Nephron progenitor cell (in vitro differentiated cells): ENCODE results near the gene ARHGAP33.
"Not testable (repeated sequence)": the region's sequence is repeated elsewhere in the genome, so short reads cannot be mapped to it uniquely, and the experiment has no call there.

Experiments used
- DNase-seq: peaks from one replicate; pipeline ENCODE4 v3.0.0; 2021
- H3K27ac Mint-ChIP-seq: 2 replicates; pipeline ENCODE4 v1.8.0; 2021; ENCODE audit warnings: mild to moderate bottlenecking, moderate library complexity, mixed read lengths
- H3K27me3 Mint-ChIP-seq: 2 replicates; pipeline ENCODE4 v1.8.0; 2021; ENCODE audit warnings: mild to moderate bottlenecking, low read depth, mixed read lengths; ENCODE audit not compliant: poor library complexity
- H3K36me3 Mint-ChIP-seq: 2 replicates; pipeline ENCODE4 v1.8.0; 2021; ENCODE audit warnings: low read depth, mixed read lengths
- H3K4me1 Mint-ChIP-seq: 2 replicates; pipeline ENCODE4 v1.8.0; 2021; ENCODE audit warnings: mixed read lengths
- H3K4me3 Mint-ChIP-seq: 2 replicates; pipeline ENCODE4 v1.8.0; 2021; ENCODE audit warnings: mild to moderate bottlenecking, moderate library complexity, mixed read lengths
- H3K9me3 Mint-ChIP-seq: 2 replicates; pipeline ENCODE4 v1.8.0; 2021; ENCODE audit warnings: mild to moderate bottlenecking, moderate library complexity, mixed read lengths
- CTCF ChIP-seq: fragments of 200-600 bp; sonication (generic); IDR thresholded peaks from 2 replicates; pipeline ENCODE4 v1.5.0; 2021; ENCODE audit warnings: antibody characterized with exemption

ARHGAP33 gene

GRCh38 chr19:35828692-35829301 is 53.4 kb downstream of the ARHGAP33 start:
- Mint-ChIP-seq H3K27me3 (peaks cover 65% of the 10 kb centered on the region), H3K27ac (no peak overlapping the region)
- peak; percentile 94 for DNase-seq

DNA sequence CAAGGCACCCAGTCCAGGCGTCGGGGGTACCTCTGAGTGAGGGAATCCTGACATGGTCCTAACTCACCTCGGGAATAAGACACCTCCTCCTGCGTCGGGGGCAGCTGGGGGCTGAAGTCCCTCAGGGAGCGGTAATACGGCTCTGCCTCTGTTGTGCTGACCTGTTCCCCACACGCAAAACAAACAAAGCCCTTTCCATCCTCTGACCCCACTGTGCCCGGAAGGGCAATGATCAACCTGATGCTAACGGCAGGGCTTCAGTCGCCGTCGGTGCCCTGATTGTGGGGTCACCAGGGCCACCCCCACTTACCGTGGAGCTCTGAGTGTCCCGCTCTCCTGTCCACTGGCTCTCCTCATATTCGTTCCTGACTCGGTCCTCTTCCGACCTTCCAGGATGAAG is 55.6 kb downstream of the ARHGAP33 start:
- Mint-ChIP-seq H3K9me3 (peaks cover 3% of the 10 kb centered on the region), H3K4me1 (no peaks in the 10 kb centered on the region), H3K36me3 (no peaks in the 10 kb centered on the region), H3K27ac (no peak overlapping the region), H3K4me3 (no peak overlapping the region), H3K27me3 (peaks cover 68% of the 10 kb centered on the region)
- DNase-seq: no peak
- no peak for TF ChIP-seq CTCF

More at GRCh38 chr19:35828692-35829301, 53.4 kb downstream of the ARHGAP33 start:
- TF ChIP-seq CTCF: no peak
- Mint-ChIP-seq H3K4me3 (no peak overlapping the region), H3K4me1 (no peaks in the 10 kb centered on the region), H3K9me3 (peaks cover 3% of the 10 kb centered on the region), H3K36me3 (no peaks in the 10 kb centered on the region)

DNA sequence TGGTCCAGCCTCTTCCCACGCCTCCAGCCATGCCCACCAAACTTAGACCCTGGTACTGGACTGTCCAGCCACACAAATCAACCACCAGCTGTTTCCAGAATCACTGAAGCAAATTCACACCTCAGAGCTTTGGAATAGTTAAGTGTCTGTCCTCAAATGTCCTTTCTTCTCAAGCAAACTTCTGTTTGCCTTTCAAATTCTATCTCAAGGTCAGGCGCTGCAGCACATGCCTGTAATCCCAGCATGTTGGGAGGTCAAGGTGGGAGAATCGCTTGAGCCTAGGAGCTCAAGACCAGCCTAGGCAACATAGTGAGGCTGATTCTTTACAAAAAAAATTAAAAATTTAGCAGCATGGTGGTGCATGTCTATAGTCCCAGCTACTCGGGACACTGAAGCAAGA is 56.7 kb downstream of the ARHGAP33 start:
- Mint-ChIP-seq H3K27ac (no peak overlapping the region), H3K4me1 (no peaks in the 10 kb centered on the region), H3K27me3 (peaks cover 71% of the 10 kb centered on the region), H3K36me3 (no peaks in the 10 kb centered on the region), H3K9me3 (peaks cover 3% of the 10 kb centered on the region), H3K4me3 (no peak overlapping the region)
- DNase-seq: no peak
- TF ChIP-seq CTCF: no peak

GRCh38 chr19:35833972-35834371 is 58.6 kb downstream of the ARHGAP33 start:
- Mint-ChIP-seq H3K27ac (no peak overlapping the region), H3K36me3 (no peaks in the 10 kb centered on the region), H3K9me3 (peaks cover 6% of the 10 kb centered on the region), H3K4me1 (no peaks in the 10 kb centered on the region), H3K27me3 (peaks cover 69% of the 10 kb centered on the region), H3K4me3 (no peak overlapping the region)
- DNase-seq: no peak
- no peak for TF ChIP-seq CTCF

GRCh38 chr19:35836096-35836495 is 60.7 kb downstream of the ARHGAP33 start:
- H3K36me3 Mint-ChIP-seq, H3K9me3 Mint-ChIP-seq, DNase-seq, H3K27ac Mint-ChIP-seq, H3K4me1 Mint-ChIP-seq, H3K4me3 Mint-ChIP-seq: not testable (repeated sequence)
- peaks cover 81% of the 10 kb centered on the region for H3K27me3 Mint-ChIP-seq
